GM12873 (cell line): ENCODE measurements around the gene FCAR.

Experiments used
- TF ChIP-seq, protein P1 (sequence below): IDR thresholded peaks from 2 replicates; pipeline ENCODE4 v1.5.1; 2012; ENCODE audit warnings: low read depth, mild to moderate bottlenecking, moderate library complexity, low read length, control low read depth; ENCODE audit not compliant: insufficient read depth; ENCODE audit errors: missing control alignments

The FCAR gene

DNA sequence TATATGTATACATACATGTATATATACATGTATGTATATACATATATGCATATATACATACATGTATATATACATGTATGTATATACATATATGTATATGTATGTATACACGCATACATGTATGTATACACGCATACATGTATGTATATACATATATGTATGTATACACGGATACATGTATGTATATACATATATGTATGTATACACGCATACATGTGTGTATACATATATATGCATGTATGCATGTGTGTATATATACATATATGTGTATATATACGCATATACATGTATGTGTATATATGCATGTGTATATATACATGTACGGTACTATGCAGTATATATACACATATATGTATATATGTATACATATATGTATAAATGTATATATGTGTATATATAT, 29.3 kb downstream of the FCAR start:
- TF ChIP-seq, protein P1, sequence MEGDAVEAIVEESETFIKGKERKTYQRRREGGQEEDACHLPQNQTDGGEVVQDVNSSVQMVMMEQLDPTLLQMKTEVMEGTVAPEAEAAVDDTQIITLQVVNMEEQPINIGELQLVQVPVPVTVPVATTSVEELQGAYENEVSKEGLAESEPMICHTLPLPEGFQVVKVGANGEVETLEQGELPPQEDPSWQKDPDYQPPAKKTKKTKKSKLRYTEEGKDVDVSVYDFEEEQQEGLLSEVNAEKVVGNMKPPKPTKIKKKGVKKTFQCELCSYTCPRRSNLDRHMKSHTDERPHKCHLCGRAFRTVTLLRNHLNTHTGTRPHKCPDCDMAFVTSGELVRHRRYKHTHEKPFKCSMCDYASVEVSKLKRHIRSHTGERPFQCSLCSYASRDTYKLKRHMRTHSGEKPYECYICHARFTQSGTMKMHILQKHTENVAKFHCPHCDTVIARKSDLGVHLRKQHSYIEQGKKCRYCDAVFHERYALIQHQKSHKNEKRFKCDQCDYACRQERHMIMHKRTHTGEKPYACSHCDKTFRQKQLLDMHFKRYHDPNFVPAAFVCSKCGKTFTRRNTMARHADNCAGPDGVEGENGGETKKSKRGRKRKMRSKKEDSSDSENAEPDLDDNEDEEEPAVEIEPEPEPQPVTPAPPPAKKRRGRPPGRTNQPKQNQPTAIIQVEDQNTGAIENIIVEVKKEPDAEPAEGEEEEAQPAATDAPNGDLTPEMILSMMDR: no peak

DNA sequence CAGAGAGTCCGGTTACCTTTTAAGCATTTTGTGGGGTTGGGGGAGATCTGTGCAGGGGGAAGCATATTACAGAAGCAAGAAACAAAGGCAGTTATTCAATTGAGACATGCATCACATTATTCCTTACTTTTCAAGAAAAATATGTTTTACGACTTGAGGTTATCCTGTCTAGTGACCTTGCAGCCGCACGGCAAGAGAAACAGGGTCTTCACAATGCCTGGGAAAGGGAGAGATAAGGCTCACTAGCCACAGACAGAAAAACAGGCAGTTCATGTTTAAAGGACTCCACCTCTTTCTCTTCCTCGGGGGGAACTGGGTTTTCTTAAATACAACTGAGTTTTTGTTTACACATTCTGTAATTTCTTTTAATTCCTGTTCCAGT, 31.4 kb downstream of the FCAR start:
- TF ChIP-seq, protein P1: no peak

DNA sequence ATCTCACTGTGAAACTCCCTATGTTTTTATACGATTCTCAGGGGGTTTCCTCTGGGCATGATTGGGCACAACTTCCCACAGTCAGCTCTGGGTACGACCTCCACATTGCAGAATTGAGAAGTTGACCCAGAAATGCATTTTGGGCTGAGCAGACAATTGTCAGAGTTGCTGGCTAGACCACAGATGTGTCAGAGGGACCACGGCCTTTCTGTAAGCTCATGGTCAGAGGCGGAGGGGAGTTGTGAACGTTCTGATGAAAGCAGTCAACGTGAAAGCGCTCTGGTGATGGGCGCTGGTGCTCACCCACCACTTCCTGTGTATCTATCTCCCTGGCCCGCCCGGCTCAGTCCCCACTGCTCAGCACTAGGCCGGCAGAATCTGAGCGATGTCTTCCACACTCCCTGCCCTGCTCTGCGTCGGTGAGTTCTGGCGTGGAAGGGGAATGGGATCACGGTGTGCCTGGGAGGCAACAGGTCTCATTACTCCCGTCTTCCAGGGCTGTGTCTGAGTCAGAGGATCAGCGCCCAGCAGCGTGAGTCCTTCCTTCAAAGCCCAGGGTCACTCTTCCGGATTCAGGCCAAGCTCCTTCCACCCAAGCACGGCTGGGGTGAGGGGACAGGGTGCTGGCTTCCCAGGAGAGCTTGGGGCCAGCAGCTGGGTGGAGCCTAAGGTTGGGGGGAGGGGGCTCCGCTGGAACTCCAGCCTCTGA, 31.9 kb downstream of the FCAR start, which contains the start of gene NCR1:
Gene NCR1, plus strand, starts transcription at position 346 of the 709 bp plus-strand sequence. Its CDS starts 40 bp downstream, at position 386.
- TF ChIP-seq, protein P1: no peak

DNA sequence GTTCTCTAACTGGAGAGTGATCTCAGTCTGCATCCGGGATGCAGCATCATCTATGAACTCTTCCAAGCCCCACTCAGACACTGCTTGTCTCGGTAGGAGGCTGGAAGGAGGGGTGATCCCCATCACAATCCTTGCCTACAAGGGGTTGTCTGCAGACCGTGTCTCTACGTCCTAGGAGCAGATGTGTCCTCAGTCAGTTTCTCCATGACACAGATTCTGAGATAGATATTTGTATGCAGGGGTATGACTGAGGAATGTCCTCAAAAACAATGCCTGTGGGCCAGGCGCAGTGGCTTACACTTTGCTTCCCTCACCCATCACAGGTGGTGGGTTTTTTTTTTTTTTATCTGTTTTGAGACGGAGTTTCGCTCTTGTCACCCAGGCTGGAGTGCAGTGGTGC, 32.8 kb downstream of the FCAR start:
- TF ChIP-seq, protein P1: no peak

DNA sequence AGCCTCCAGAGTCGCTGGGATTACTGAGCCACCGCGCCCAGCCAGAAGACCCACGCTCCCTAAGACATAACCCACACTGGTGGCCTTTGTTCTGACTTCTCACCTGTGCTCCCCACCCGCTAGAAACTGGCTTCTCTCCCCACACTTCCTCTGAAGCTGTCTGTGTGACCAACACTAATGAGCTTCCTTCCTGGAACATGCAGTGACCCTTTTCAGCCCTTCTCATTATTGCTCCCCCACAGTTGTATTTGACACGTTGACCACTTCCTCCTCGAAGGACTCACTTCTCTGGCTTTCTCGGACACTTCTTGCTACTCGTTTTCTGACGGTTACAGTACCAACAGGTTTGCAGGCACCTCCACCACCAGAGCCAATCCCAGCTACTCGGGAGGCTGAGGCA, 42.8 kb downstream of the FCAR start:
- TF ChIP-seq, protein P1: no peak

DNA sequence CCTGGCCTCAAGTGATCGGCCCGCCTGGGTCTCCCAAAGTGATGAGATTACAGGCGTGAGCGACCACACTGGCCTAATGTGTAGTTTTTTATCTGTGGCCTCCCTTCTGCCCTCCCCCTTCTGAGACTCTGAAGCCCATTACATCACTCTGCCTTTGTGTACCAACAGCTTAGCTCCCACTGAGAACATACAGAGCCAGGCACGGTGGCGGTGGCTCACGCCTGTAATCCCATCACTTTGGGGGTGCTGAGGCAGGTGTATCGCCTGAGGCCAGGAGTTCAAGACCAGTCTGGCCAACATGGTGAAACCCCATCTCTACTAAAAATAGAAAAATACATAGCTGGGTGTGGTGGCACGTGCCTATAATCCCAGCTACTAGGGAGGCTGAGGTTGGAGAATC, 44.5 kb downstream of the FCAR start:
- TF ChIP-seq, protein P1: no peak

DNA sequence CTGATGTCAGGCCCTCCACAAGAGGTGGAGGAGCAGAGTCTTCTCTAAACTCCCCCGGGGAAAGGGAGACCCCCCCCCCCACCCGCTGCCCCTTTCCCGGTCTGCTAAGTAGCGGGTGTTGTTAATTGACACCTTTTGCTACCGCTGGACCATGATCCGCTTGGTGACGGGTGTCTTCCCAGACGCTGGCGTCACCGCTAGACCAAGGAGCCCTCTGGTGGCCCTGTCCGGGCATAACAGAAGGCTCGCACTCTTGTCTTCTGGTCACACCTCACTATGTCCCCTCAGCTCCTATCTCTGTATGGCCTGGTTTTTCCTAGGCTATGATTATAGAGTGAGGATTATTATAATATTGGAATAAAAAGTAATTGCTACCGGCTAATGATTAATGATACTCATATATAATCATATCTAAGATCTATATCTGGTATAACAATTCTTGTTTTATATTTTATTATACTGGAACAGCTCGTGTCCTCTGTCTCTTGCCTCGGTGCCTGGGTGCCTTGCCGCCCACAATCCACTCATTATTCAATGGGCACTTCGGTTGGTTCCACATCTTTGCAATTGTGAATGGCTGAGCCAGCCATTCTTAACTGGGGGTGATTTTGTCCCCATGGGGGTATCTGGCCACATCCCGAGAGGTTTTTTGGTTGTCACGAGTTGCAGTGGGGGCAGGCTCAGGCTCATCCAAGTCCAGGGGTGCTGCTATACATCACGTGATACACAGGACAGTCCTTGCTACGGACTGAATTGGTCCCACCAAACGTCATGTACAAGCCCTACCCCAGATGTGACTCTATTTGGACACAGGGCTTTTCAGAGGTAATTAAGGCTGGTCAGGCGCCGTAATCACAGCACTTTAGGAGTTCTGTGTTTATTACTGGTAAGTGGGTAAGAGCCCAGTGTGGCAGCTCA, 45.9 kb downstream of the FCAR start:
- TF ChIP-seq, protein P1: peak; percentile 41
